Upper lobe of right lung (tissue), 1 donor: Measurements from ENCODE around the gene C18orf63. TPM values are rescaled to one million over a fixed set of nuclear protein-coding genes. Genes with fewer than 3 reads are reported as not detected.
A peak's percentile ranks its signal among the peaks of the same experiment; 100 is the strongest.

ENCODE experiments used
- ATAC-seq: fragments of 200-7000 bp; cut with Tn5 transposase; one replicate; pipeline ENCODE4 v1.9.1; 2020; ENCODE audit warnings: mild to moderate bottlenecking, moderate library complexity
- DNase-seq: peaks from one replicate; pipeline ENCODE4 v3.0.0-alpha.2; 2020
- H3K27ac ChIP-seq: fragments of 200-600 bp; one replicate; pipeline ENCODE4 v1.8.0; 2022
- H3K27me3 ChIP-seq: fragments of 200-600 bp; one replicate; pipeline ENCODE4 v1.8.0; 2022; ENCODE audit warnings: mild to moderate bottlenecking
- H3K36me3 ChIP-seq: fragments of 200-600 bp; one replicate; pipeline ENCODE4 v1.8.0; 2022
- H3K4me1 ChIP-seq: fragments of 200-600 bp; one replicate; pipeline ENCODE4 v1.8.0; 2022
- H3K4me3 ChIP-seq: fragments of 200-600 bp; one replicate; pipeline ENCODE4 v1.8.0; 2022; ENCODE audit warnings: mild to moderate bottlenecking
- H3K9me3 ChIP-seq: fragments of 200-600 bp; one replicate; pipeline ENCODE4 v1.8.0; 2022
- CTCF ChIP-seq: fragments of 200-600 bp; IDR thresholded peaks from one replicate; pipeline ENCODE4 v1.8.0; 2022; ENCODE audit warnings: antibody characterized with exemption
- intact Hi-C: fragments of 100-400 bp; cut with DNase I; formaldehyde crosslinking; loops from one replicate; pipeline ENCODE4 v1.11.0; 2022
- total RNA-seq: library from RNA; stranded (reverse); fragmentation: NEBNext Ultra II Directional; extraction: Animal tissue kit (Norgen Biotek cat#: 25700); gene quantifications from one replicate; pipeline ENCODE4 v1.2.1, GENCODE V29; 2021
- donor health status: DM: no; HTN: yes; CAD: no; lungs with severe emphysema.

The C18orf63 gene
- total RNA-seq, 1 donor from 2014 or later: 0.17 TPM

GRCh38 chr18:74373428-74373827 is 57.8 kb downstream of the C18orf63 start:
- ATAC-seq: peak; percentile 23
- Histone ChIP-seq H3K36me3 (no peaks in the 10 kb centered on the region), H3K4me3 (no peak overlapping the region), H3K27ac (no peak overlapping the region), H3K27me3 (no peaks in the 10 kb centered on the region), H3K9me3 (no peaks in the 10 kb centered on the region), H3K4me1 (peaks cover 4% of the 10 kb centered on the region)
- TF ChIP-seq CTCF: no peak
- no peak for DNase-seq
- intact Hi-C loops: no loop called here

GRCh38 chr18:74375999-74376398 is 60.4 kb downstream of the C18orf63 start:
- no peaks in the 10 kb centered on the region for H3K27me3 ChIP-seq
- no peak overlapping the region for H3K4me3 ChIP-seq
- no peaks in the 10 kb centered on the region for H3K36me3 ChIP-seq
- no peak overlapping the region for H3K27ac ChIP-seq
- no peak for TF ChIP-seq CTCF
- intact Hi-C loops: no loop called here
- DNase-seq: no peak
- H3K9me3 ChIP-seq: no peaks in the 10 kb centered on the region
- peaks cover 8% of the 10 kb centered on the region for H3K4me1 ChIP-seq
- ATAC-seq: no peak

- TF ChIP-seq CTCF: no peak
- no peak overlapping the region for H3K27ac ChIP-seq
- H3K4me3 ChIP-seq: no peak overlapping the region
- H3K9me3 ChIP-seq: no peaks in the 10 kb centered on the region
- no peaks in the 10 kb centered on the region for H3K36me3 ChIP-seq
- no peaks in the 10 kb centered on the region for H3K27me3 ChIP-seq
- H3K4me1 ChIP-seq: peaks cover 8% of the 10 kb centered on the region
- DNase-seq (no peak), ATAC-seq (no peak)
- intact Hi-C loops: no loop called here
Observed at GRCh38 chr18:74376523-74376922, 60.9 kb downstream of the C18orf63 start.

GRCh38 chr18:74377776-74378175 is 62.1 kb downstream of the C18orf63 start:
- Histone ChIP-seq H3K36me3 (no peaks in the 10 kb centered on the region), H3K27me3 (no peaks in the 10 kb centered on the region), H3K27ac (no peak overlapping the region), H3K4me1 (peaks cover 8% of the 10 kb centered on the region), H3K4me3 (no peak overlapping the region), H3K9me3 (no peaks in the 10 kb centered on the region)
- DNase-seq (no peak), ATAC-seq (no peak)
- intact Hi-C loops: no loop called here
- TF ChIP-seq CTCF: no peak

- H3K4me1 ChIP-seq: peaks cover 8% of the 10 kb centered on the region
- no peak overlapping the region for H3K27ac ChIP-seq
- no peaks in the 10 kb centered on the region for H3K9me3 ChIP-seq
- DNase-seq (no peak), ATAC-seq (peak; percentile 44)
- H3K36me3 ChIP-seq: no peaks in the 10 kb centered on the region
- TF ChIP-seq CTCF: no peak
- intact Hi-C loops: no loop called here
- no peak overlapping the region for H3K4me3 ChIP-seq
- H3K27me3 ChIP-seq: no peaks in the 10 kb centered on the region
Observed at GRCh38 chr18:74378179-74378682, 62.6 kb downstream of the C18orf63 start.

- intact Hi-C loops: no loop called here
- Histone ChIP-seq H3K4me3 (no peak overlapping the region), H3K9me3 (no peaks in the 10 kb centered on the region), H3K36me3 (no peaks in the 10 kb centered on the region), H3K4me1 (peaks cover 8% of the 10 kb centered on the region), H3K27ac (no peak overlapping the region), H3K27me3 (no peaks in the 10 kb centered on the region)
- TF ChIP-seq CTCF: no peak
- ATAC-seq (no peak), DNase-seq (no peak)
Observed at GRCh38 chr18:74380916-74381315, 65.3 kb downstream of the C18orf63 start.
